OCI-LY7 (cell line): ENCODE results near the gene CIZ1.
A peak's percentile ranks its signal among the peaks of the same experiment; 100 is the strongest.
"Not testable (repeated sequence)": the region's sequence is repeated elsewhere in the genome, so short reads cannot be mapped to it uniquely, and the experiment has no call there.

Experiments
- CTCF ChIP-seq: fragments of 200-600 bp; sonication (generic); conservative IDR thresholded peaks from 2 replicates; pipeline ENCODE4 v1.5.1; 2014; ENCODE audit warnings: mild to moderate bottlenecking, antibody characterized with exemption, low read length, moderate library complexity, mixed read lengths
- EZH2phosphoT487 ChIP-seq: fragments of 200-600 bp; sonication (generic); IDR thresholded peaks from 2 replicates; pipeline ENCODE4 v1.6.1; 2018; ENCODE audit warnings: low read depth, borderline replicate concordance, mild to moderate bottlenecking, mixed run types, antibody characterized with exemption, low read length, moderate library complexity, mixed read lengths

- TF ChIP-seq CTCF = peak; percentile 45
- not testable (repeated sequence) for TF ChIP-seq EZH2phosphoT487
These were observed 9.9 kb downstream of the CIZ1 start for GRCh38 chr9:128181480-128181879.
